Osteocyte (in vitro differentiated cells): Measurements from ENCODE around the gene TUBB6. TPM values are rescaled to one million over a fixed set of nuclear protein-coding genes. Genes with fewer than 3 reads are reported as not detected.
A peak's percentile ranks its signal among the peaks of the same experiment; 100 is the strongest.

Experiments
- DNase-seq: peaks from one replicate; pipeline ENCODE4 v3.0.0; 2021; ENCODE audit warnings: mixed read lengths; ENCODE audit not compliant: unreplicated experiment; ENCODE audit errors: extremely low spot score
- H3K27ac Mint-ChIP-seq: one replicate; pipeline ENCODE4 v1.8.0; 2021; ENCODE audit warnings: mild to moderate bottlenecking, mixed read lengths; ENCODE audit not compliant: unreplicated experiment
- H3K27me3 Mint-ChIP-seq: one replicate; pipeline ENCODE4 v1.8.0; 2021; ENCODE audit warnings: mixed read lengths; ENCODE audit not compliant: unreplicated experiment
- H3K36me3 Mint-ChIP-seq: one replicate; pipeline ENCODE4 v1.8.0; 2021; ENCODE audit warnings: mixed read lengths; ENCODE audit not compliant: unreplicated experiment
- H3K4me1 Mint-ChIP-seq: one replicate; pipeline ENCODE4 v1.8.0; 2021; ENCODE audit warnings: mixed read lengths; ENCODE audit not compliant: unreplicated experiment
- H3K4me3 Mint-ChIP-seq: one replicate; pipeline ENCODE4 v1.8.0; 2021; ENCODE audit warnings: mild to moderate bottlenecking, moderate library complexity, mixed read lengths; ENCODE audit not compliant: unreplicated experiment
- H3K9me3 Mint-ChIP-seq: one replicate; pipeline ENCODE4 v1.8.0; 2021; ENCODE audit warnings: mixed read lengths; ENCODE audit not compliant: unreplicated experiment
- CTCF ChIP-seq: fragments of 200-600 bp; sonication (generic); IDR thresholded peaks from 2 replicates; pipeline ENCODE4 v1.5.0; 2021; ENCODE audit warnings: antibody characterized with exemption, mild to moderate bottlenecking, moderate library complexity
- total RNA-seq: library from RNA; stranded (reverse); gene quantifications from 2 replicates; pipeline ENCODE4 v1.2.1, GENCODE V29; 2021

The TUBB6 gene
- total RNA-seq, 1 donor from 2014 or later: 116 TPM

DNA sequence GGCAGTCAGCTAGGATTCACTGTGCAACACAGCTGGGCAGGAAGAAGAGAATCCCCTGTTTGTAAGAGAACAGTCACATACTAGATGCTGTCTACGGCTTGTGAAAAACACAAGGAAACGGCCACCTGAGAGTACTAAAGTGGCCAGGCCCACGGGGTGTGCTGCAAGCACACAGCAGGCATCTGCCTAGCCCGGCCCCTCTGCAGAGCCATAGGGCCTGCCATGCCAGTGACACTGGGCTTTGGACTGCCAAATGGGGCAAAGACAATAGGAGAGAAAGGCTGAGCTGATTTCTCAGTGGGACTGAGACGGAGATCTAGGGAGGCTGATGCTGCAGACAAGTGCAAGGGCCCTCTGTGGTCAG is 10.3 kb downstream of the TUBB6 start:
- Mint-ChIP-seq H3K9me3 (no peaks in the 10 kb centered on the region), H3K4me1 (peaks cover 56% of the 10 kb centered on the region), H3K4me3 (no peak overlapping the region), H3K27me3 (no peaks in the 10 kb centered on the region), H3K36me3 (peaks cover 32% of the 10 kb centered on the region), H3K27ac (peak overlapping the region; percentile 68)
- no peak for TF ChIP-seq CTCF
- no peak for DNase-seq

DNA sequence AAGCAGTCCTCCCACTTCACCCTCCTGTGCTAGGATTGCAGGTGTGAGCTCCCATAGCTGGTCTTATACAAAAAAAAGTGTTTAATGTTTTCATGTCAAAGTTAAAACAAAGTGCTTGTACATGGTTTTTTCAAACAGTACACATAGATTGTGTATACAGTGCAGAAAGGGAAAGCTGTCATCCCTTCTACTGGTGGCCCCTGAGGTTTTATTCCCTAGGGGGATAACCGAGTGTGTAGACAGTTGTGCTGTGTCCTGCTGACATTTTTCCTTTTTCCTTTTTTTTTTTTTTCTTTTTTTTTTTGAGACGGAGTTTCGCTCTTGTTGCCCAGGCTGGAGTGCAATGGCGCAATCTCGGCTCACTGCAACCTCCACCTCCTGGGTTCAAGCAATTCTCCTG is 10.8 kb downstream of the TUBB6 start:
- Mint-ChIP-seq H3K4me1 (peaks cover 50% of the 10 kb centered on the region), H3K36me3 (peaks cover 26% of the 10 kb centered on the region), H3K9me3 (no peaks in the 10 kb centered on the region), H3K27me3 (no peaks in the 10 kb centered on the region), H3K27ac (peak overlapping the region; percentile 68), H3K4me3 (no peak overlapping the region)
- no peak for TF ChIP-seq CTCF
- no peak for DNase-seq

- H3K9me3 Mint-ChIP-seq: no peaks in the 10 kb centered on the region
- DNase-seq: no peak
- TF ChIP-seq CTCF: no peak
- no peak overlapping the region for H3K27ac Mint-ChIP-seq
- no peak overlapping the region for H3K4me3 Mint-ChIP-seq
- peaks cover 37% of the 10 kb centered on the region for H3K4me1 Mint-ChIP-seq
- no peaks in the 10 kb centered on the region for H3K27me3 Mint-ChIP-seq
- H3K36me3 Mint-ChIP-seq: peaks cover 26% of the 10 kb centered on the region
Observed at GRCh38 chr18:12321333-12321732, 13.3 kb downstream of the TUBB6 start.

DNA sequence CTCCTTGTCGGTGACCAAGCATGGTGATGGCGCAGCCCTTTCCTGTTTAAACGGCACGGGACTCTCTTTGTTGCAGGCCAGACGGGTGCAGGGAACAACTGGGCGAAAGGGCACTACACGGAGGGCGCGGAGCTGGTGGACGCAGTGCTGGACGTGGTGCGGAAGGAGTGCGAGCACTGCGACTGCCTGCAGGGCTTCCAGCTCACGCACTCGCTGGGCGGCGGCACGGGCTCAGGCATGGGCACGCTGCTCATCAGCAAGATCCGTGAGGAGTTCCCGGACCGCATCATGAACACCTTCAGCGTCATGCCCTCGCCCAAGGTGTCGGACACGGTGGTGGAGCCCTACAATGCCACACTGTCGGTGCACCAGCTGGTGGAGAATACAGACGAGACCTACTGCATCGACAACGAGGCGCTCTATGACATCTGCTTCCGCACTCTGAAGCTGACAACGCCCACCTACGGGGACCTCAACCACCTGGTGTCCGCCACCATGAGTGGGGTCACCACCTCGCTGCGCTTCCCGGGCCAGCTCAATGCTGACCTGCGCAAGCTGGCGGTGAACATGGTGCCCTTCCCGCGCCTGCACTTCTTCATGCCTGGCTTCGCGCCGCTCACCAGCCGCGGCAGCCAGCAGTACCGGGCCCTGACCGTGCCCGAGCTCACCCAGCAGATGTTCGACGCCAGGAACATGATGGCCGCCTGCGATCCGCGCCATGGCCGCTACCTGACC is 17.1 kb downstream of the TUBB6 start:
- Mint-ChIP-seq H3K4me1 (peaks cover 21% of the 10 kb centered on the region), H3K27me3 (no peaks in the 10 kb centered on the region), H3K27ac (no peak overlapping the region), H3K4me3 (no peak overlapping the region), H3K9me3 (no peaks in the 10 kb centered on the region), H3K36me3 (peaks cover 50% of the 10 kb centered on the region)
- DNase-seq: no peak
- TF ChIP-seq CTCF: no peak

DNA sequence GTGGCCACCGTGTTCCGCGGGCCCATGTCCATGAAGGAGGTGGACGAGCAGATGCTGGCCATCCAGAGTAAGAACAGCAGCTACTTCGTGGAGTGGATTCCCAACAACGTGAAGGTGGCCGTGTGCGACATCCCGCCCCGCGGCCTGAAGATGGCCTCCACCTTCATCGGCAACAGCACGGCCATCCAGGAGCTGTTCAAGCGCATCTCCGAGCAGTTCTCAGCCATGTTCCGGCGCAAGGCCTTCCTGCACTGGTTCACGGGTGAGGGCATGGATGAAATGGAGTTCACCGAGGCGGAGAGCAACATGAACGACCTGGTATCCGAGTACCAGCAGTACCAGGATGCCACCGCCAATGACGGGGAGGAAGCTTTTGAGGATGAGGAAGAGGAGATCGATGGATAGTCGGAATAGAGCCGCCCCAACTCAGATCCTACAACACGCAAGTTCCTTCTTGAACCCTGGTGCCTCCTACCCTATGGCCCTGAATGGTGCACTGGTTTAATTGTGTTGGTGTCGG is 17.7 kb downstream of the TUBB6 start:
- no peak for DNase-seq
- Mint-ChIP-seq H3K9me3 (no peaks in the 10 kb centered on the region), H3K4me1 (peaks cover 15% of the 10 kb centered on the region), H3K36me3 (peaks cover 50% of the 10 kb centered on the region), H3K27ac (peak overlapping the region; percentile 38), H3K27me3 (no peaks in the 10 kb centered on the region), H3K4me3 (no peak overlapping the region)
- TF ChIP-seq CTCF: no peak
